ENCODE measurements around the gene CTNS. TPM values are rescaled to one million over a fixed set of nuclear protein-coding genes. Genes with fewer than 3 reads are reported as not detected.

The CTNS gene
- polyA plus RNA-seq, 1 donor from 2014 or later, result 8.8 TPM

GRCh38 chr17:3593384-3593783, 43.2 kb upstream of the CTNS start:
- H3K9me2 ChIP-seq (ENCODE audit: insufficient read depth, low read length), result no peaks in the 10 kb centered on the region
- no peaks in the 10 kb centered on the region for H3K36me3 ChIP-seq (ENCODE audit: insufficient read depth, low read length)
- no peak overlapping the region for H3K4me3 ChIP-seq (ENCODE audit: low read length)
- no peaks in the 10 kb centered on the region for H3K27me3 ChIP-seq (ENCODE audit: insufficient read depth, low read depth, low read length)
- TF ChIP-seq CTCF (IDR thresholded peaks at IDR 0.05; ENCODE audit: poor library complexity, severe bottlenecking) (no peak), EP300 (conservative IDR thresholded peaks at IDR 0.05; ENCODE audit: poor library complexity, severe bottlenecking) (no peak), EZH2 (IDR thresholded peaks at IDR 0.05; ENCODE audit: borderline replicate concordance, insufficient read depth, low read length, poor library complexity, severe bottlenecking) (no peak), TAF1 (IDR thresholded peaks at IDR 0.05; ENCODE audit: low read depth) (no peak)
- no peak overlapping the region for H3K9ac ChIP-seq (ENCODE audit: low read length)
- no peaks in the 10 kb centered on the region for H4K20me1 ChIP-seq (ENCODE audit: insufficient read depth)
- H2AFZ ChIP-seq (ENCODE audit: low read depth, low read length), result no peak overlapping the region
- H3K79me2 ChIP-seq (replicated peaks; ENCODE audit: insufficient read depth, low read length), result no peaks in the 10 kb centered on the region
- H3K27ac ChIP-seq (ENCODE audit: low read length), result no peak overlapping the region
- H3F3A ChIP-seq (ENCODE audit: insufficient read depth, low read length, poor library complexity, severe bottlenecking), result no peaks in the 10 kb centered on the region
- H3K9me3 ChIP-seq (ENCODE audit: low read length), result no peaks in the 10 kb centered on the region
- H3K4me2 ChIP-seq (ENCODE audit: low read length), result no peak overlapping the region

- H3K36me3 ChIP-seq (ENCODE audit: insufficient read depth, low read length), result no peaks in the 10 kb centered on the region
- H3K9me3 ChIP-seq (ENCODE audit: low read length), result no peaks in the 10 kb centered on the region
- no peak overlapping the region for H3K9ac ChIP-seq (ENCODE audit: low read length)
- no peak overlapping the region for H3K4me2 ChIP-seq (ENCODE audit: low read length)
- H3F3A ChIP-seq (ENCODE audit: insufficient read depth, low read length, poor library complexity, severe bottlenecking), result no peaks in the 10 kb centered on the region
- no peaks in the 10 kb centered on the region for H3K27me3 ChIP-seq (ENCODE audit: insufficient read depth, low read depth, low read length)
- H3K27ac ChIP-seq (ENCODE audit: low read length), result no peak overlapping the region
- H4K20me1 ChIP-seq (ENCODE audit: insufficient read depth), result no peaks in the 10 kb centered on the region
- TF ChIP-seq SMC3 (conservative IDR thresholded peaks at IDR 0.05; ENCODE audit: poor library complexity), result no peak
- no peak for TF ChIP-seq EP300 (conservative IDR thresholded peaks at IDR 0.05; ENCODE audit: poor library complexity, severe bottlenecking)
- no peaks in the 10 kb centered on the region for H3K79me2 ChIP-seq (replicated peaks; ENCODE audit: insufficient read depth, low read length)
- no peak overlapping the region for H3K4me3 ChIP-seq (ENCODE audit: low read length)
- H3K9me2 ChIP-seq (ENCODE audit: insufficient read depth, low read length), result no peaks in the 10 kb centered on the region
- no peak overlapping the region for H2AFZ ChIP-seq (ENCODE audit: low read depth, low read length)
These were observed 42.3 kb upstream of the CTNS start for GRCh38 chr17:3594051-3594800.

- Histone ChIP-seq H3K27me3 (ENCODE audit: insufficient read depth, low read depth, low read length) (no peaks in the 10 kb centered on the region), H3K36me3 (ENCODE audit: insufficient read depth, low read length) (no peaks in the 10 kb centered on the region), H3K79me2 (replicated peaks; ENCODE audit: insufficient read depth, low read length) (no peaks in the 10 kb centered on the region), H3K9me2 (ENCODE audit: insufficient read depth, low read length) (no peaks in the 10 kb centered on the region), H3K4me2 (ENCODE audit: low read length) (no peak overlapping the region), H3F3A (ENCODE audit: insufficient read depth, low read length, poor library complexity, severe bottlenecking) (no peaks in the 10 kb centered on the region), H3K27ac (ENCODE audit: low read length) (no peak overlapping the region), H3K4me3 (ENCODE audit: low read length) (no peak overlapping the region), H2AFZ (ENCODE audit: low read depth, low read length) (no peak overlapping the region), H3K9ac (ENCODE audit: low read length) (no peak overlapping the region), H3K9me3 (ENCODE audit: low read length) (no peaks in the 10 kb centered on the region), H4K20me1 (ENCODE audit: insufficient read depth) (no peaks in the 10 kb centered on the region)
- TF ChIP-seq MXI1 (conservative IDR thresholded peaks at IDR 0.05; ENCODE audit: poor library complexity, severe bottlenecking), result no peak
These were observed 41.6 kb upstream of the CTNS start for GRCh38 chr17:3594976-3595375.
